Cardiac fibroblast (primary cell): ENCODE measurements around the gene SLC26A1.
A peak's percentile ranks its signal among the peaks of the same experiment; 100 is the strongest.
"Not testable (repeated sequence)": the region's sequence is repeated elsewhere in the genome, so short reads cannot be mapped to it uniquely, and the experiment has no call there.

ENCODE experiments used
- DNase-seq, 2 donors: peaks; one replicate each; pipeline versions ENCODE4 v3.0.0 to v3.0.0-alpha.2; 2010; ENCODE audit warnings: low read depth in 2 of 2
- H3K4me3 ChIP-seq, 2 donors: replicated peaks in 1 of 2; 1 replicate in 1 of 2; 2 replicates in 1 of 2; pipeline ENCODE4 v1.5.1; 2011; ENCODE audit warnings: low read depth in 2 of 2, low read length in 2 of 2, mild to moderate bottlenecking in 2 of 2, moderate library complexity in 1 of 2
- CTCF ChIP-seq: IDR thresholded peaks from one replicate; pipeline ENCODE4 v1.5.1; 2011; ENCODE audit warnings: low read depth, mild to moderate bottlenecking, low read length, inconsistent platforms

SLC26A1 gene

GRCh38 chr4:1002631-1003251 is 9.5 kb upstream of the SLC26A1 start:
- DNase-seq, result no peak
- H3K4me3 ChIP-seq, result no peak overlapping the region
- TF ChIP-seq CTCF, result no peak

GRCh38 chr4:1002131-1002630 is 9.0 kb upstream of the SLC26A1 start:
- DNase-seq, result peak in 1 of 2 donors; percentile 58
- no peak for TF ChIP-seq CTCF
- H3K4me3 ChIP-seq, result no peak overlapping the region

GRCh38 chr4:1001561-1002130 is 8.4 kb upstream of the SLC26A1 start:
- no peak overlapping the region for H3K4me3 ChIP-seq
- no peak for DNase-seq
- TF ChIP-seq CTCF, result no peak

- H3K4me3 ChIP-seq, result no peak overlapping the region
- no peak for TF ChIP-seq CTCF
- no peak for DNase-seq
Measured at GRCh38 chr4:1000686-1001260, 7.6 kb upstream of the SLC26A1 start.

DNA sequence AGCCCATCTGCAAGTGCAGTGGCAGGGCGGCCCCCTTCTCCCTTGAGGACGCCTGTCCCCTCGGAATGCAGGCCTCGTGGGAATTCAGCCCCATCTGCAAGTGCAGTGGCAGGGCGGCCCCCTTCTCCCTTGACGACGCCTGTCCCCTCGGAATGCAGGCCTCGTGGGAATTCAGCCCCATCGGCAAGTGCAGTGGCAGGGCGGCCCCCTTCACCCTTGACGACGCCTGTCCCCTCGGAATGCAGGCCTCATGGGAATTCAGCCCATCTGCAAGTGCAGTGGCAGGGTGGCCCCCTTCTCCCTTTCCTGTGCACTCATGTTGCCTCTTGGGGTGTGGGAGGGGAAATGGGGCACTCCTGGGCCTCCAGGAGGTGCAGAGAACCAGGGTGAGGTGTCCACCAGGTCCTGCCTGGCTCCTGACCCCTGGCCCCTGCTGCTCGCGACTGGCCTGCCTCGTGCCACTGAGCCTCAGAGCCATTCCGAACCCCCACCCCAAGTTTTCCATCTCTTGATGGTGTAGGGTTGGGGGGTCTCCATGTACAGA is 6.8 kb upstream of the SLC26A1 start:
- TF ChIP-seq CTCF, result no peak
- DNase-seq, result no peak
- no peak overlapping the region for H3K4me3 ChIP-seq

GRCh38 chr4:999240-999863 is 6.1 kb upstream of the SLC26A1 start:
- not testable (repeated sequence) for DNase-seq, H3K4me3 ChIP-seq

DNA sequence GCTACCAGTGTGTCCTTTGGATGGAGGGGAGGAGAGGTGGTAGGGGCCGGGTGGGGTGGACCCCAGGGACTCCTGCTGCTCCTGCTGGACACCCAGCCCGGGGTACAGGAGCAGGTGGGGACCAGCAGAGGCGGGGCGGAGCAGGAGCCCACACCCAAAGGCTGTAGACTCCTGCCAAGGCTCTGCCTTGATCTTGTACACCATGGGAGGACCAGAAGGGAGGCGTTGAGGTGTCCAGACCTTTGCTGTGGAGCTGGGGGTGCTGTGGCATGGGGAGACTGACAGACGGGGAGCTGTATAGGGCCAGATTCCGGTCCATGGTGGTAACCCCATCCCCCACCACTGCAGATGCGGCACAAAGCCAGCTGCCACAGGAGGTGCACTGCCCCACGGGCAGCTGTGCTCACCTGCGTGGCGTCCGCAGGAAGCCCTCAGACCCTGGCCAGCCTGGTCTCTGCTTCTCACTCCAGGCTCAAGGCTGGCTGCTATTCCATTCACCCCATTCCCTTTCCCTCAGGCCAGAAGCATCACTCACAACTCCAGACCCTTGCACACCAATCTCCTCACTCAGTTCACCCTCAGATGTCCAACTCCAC is 5.0 kb upstream of the SLC26A1 start:
- no peak overlapping the region for H3K4me3 ChIP-seq
- no peak for TF ChIP-seq CTCF
- no peak for DNase-seq
